ENCODE measurements around the gene SIK3.

SIK3 gene

GRCh38 chr11:117128289-117128688 is 30.1 kb upstream of the SIK3 start:
- Histone ChIP-seq H3K4ac (ENCODE audit: low read depth, low read length) (no peak overlapping the region), H2AK5ac (ENCODE audit: low read length) (no peak overlapping the region), H3K18ac (ENCODE audit: low read length) (no peak overlapping the region), H4K8ac (ENCODE audit: low read depth, low read length) (no peak overlapping the region), H3K27me3 (ENCODE audit: insufficient read depth, low read length, poor library complexity) (no peaks in the 10 kb centered on the region), H2BK5ac (ENCODE audit: low read length) (no peak overlapping the region), H3K79me1 (ENCODE audit: low read length) (no peaks in the 10 kb centered on the region), H2BK120ac (ENCODE audit: low read depth, low read length) (no peak overlapping the region), H3K56ac (ENCODE audit: low read length) (no peak overlapping the region), H3K79me2 (ENCODE audit: control insufficient read depth, insufficient read depth, low read length) (no peaks in the 10 kb centered on the region), H3K36me3 (ENCODE audit: control insufficient read depth, insufficient read depth, low read length) (no peaks in the 10 kb centered on the region), H3K4me1 (ENCODE audit: control insufficient read depth, low read depth, low read length) (no peaks in the 10 kb centered on the region), H3K23ac (ENCODE audit: low read length) (no peak overlapping the region), H3K4me2 (ENCODE audit: low read length) (no peak overlapping the region), H3K27ac (ENCODE audit: low read depth, low read length) (no peak overlapping the region), H3K4me3 (ENCODE audit: low read length) (no peak overlapping the region), H3K9ac (ENCODE audit: low read length) (no peak overlapping the region), H4K5ac (ENCODE audit: low read length) (no peak overlapping the region), H2BK15ac (replicated peaks; ENCODE audit: low read depth) (no peak overlapping the region)
- WGBS (ENCODE audit: extremely low coverage, insufficient coverage, low lambda C conversion rate) = no CpG with 5 or more reads among the region's 4 CpGs
- DNase-seq = peak; percentile 16

- no peak overlapping the region for H3K27ac ChIP-seq (ENCODE audit: low read depth, low read length)
- H3K4me1 ChIP-seq (ENCODE audit: control insufficient read depth, low read depth, low read length) = no peaks in the 10 kb centered on the region
- WGBS (ENCODE audit: extremely low coverage, insufficient coverage, low lambda C conversion rate) = no CpG with 5 or more reads among the region's 6 CpGs
- H3K79me2 ChIP-seq (ENCODE audit: control insufficient read depth, insufficient read depth, low read length) = no peaks in the 10 kb centered on the region
- no peak overlapping the region for H3K56ac ChIP-seq (ENCODE audit: low read length)
- H2BK15ac ChIP-seq (replicated peaks; ENCODE audit: low read depth) = no peak overlapping the region
- no peaks in the 10 kb centered on the region for H3K79me1 ChIP-seq (ENCODE audit: low read length)
- H2BK120ac ChIP-seq (ENCODE audit: low read depth, low read length) = no peak overlapping the region
- no peak overlapping the region for H2AK5ac ChIP-seq (ENCODE audit: low read length)
- no peak overlapping the region for H3K4me3 ChIP-seq (ENCODE audit: low read length)
- H3K36me3 ChIP-seq (ENCODE audit: control insufficient read depth, insufficient read depth, low read length) = no peaks in the 10 kb centered on the region
- H3K4me2 ChIP-seq (ENCODE audit: low read length) = no peak overlapping the region
- H3K9ac ChIP-seq (ENCODE audit: low read length) = no peak overlapping the region
- DNase-seq = no peak
- no peak overlapping the region for H4K8ac ChIP-seq (ENCODE audit: low read depth, low read length)
- H3K18ac ChIP-seq (ENCODE audit: low read length) = no peak overlapping the region
- no peak overlapping the region for H3K23ac ChIP-seq (ENCODE audit: low read length)
- no peaks in the 10 kb centered on the region for H3K27me3 ChIP-seq (ENCODE audit: insufficient read depth, low read length, poor library complexity)
- no peak overlapping the region for H4K5ac ChIP-seq (ENCODE audit: low read length)
- H3K4ac ChIP-seq (ENCODE audit: low read depth, low read length) = no peak overlapping the region
- no peak overlapping the region for H2BK5ac ChIP-seq (ENCODE audit: low read length)
These were observed 29.1 kb upstream of the SIK3 start for GRCh38 chr11:117127171-117127901.

GRCh38 chr11:117126223-117126965 is 28.2 kb upstream of the SIK3 start:
- Histone ChIP-seq H3K9ac (ENCODE audit: low read length) (no peak overlapping the region), H4K5ac (ENCODE audit: low read length) (no peak overlapping the region), H3K27ac (ENCODE audit: low read depth, low read length) (no peak overlapping the region), H3K27me3 (ENCODE audit: insufficient read depth, low read length, poor library complexity) (no peaks in the 10 kb centered on the region), H2BK120ac (ENCODE audit: low read depth, low read length) (no peak overlapping the region), H3K36me3 (ENCODE audit: control insufficient read depth, insufficient read depth, low read length) (no peaks in the 10 kb centered on the region), H2BK15ac (replicated peaks; ENCODE audit: low read depth) (no peak overlapping the region), H3K4me2 (ENCODE audit: low read length) (no peak overlapping the region), H3K56ac (ENCODE audit: low read length) (no peak overlapping the region), H3K79me1 (ENCODE audit: low read length) (no peaks in the 10 kb centered on the region), H3K4me1 (ENCODE audit: control insufficient read depth, low read depth, low read length) (no peaks in the 10 kb centered on the region), H4K8ac (ENCODE audit: low read depth, low read length) (no peak overlapping the region), H2BK5ac (ENCODE audit: low read length) (no peak overlapping the region), H3K79me2 (ENCODE audit: control insufficient read depth, insufficient read depth, low read length) (no peaks in the 10 kb centered on the region), H3K18ac (ENCODE audit: low read length) (no peak overlapping the region), H2AK5ac (ENCODE audit: low read length) (no peak overlapping the region), H3K23ac (ENCODE audit: low read length) (no peak overlapping the region), H3K4me3 (ENCODE audit: low read length) (no peak overlapping the region), H3K4ac (ENCODE audit: low read depth, low read length) (no peak overlapping the region)
- no peak for DNase-seq
- no CpG with 5 or more reads among the region's 7 CpGs for WGBS (ENCODE audit: extremely low coverage, insufficient coverage, low lambda C conversion rate)

GRCh38 chr11:117122556-117122955 is 24.3 kb upstream of the SIK3 start:
- H3K4ac ChIP-seq (ENCODE audit: low read depth, low read length) = no peak overlapping the region
- H2BK15ac ChIP-seq (replicated peaks; ENCODE audit: low read depth) = no peak overlapping the region
- no peak overlapping the region for H4K8ac ChIP-seq (ENCODE audit: low read depth, low read length)
- no CpG with 5 or more reads among the region's 5 CpGs for WGBS (ENCODE audit: extremely low coverage, insufficient coverage, low lambda C conversion rate)
- H2AK5ac ChIP-seq (ENCODE audit: low read length) = no peak overlapping the region
- H3K4me3 ChIP-seq (ENCODE audit: low read length) = no peak overlapping the region
- H3K4me2 ChIP-seq (ENCODE audit: low read length) = no peak overlapping the region
- H3K23ac ChIP-seq (ENCODE audit: low read length) = no peak overlapping the region
- no peak overlapping the region for H3K27ac ChIP-seq (ENCODE audit: low read depth, low read length)
- H3K9ac ChIP-seq (ENCODE audit: low read length) = no peak overlapping the region
- H3K56ac ChIP-seq (ENCODE audit: low read length) = no peak overlapping the region
- H3K4me1 ChIP-seq (ENCODE audit: control insufficient read depth, low read depth, low read length) = no peaks in the 10 kb centered on the region
- H3K27me3 ChIP-seq (ENCODE audit: insufficient read depth, low read length, poor library complexity) = no peaks in the 10 kb centered on the region
- no peak for DNase-seq
- no peak overlapping the region for H2BK120ac ChIP-seq (ENCODE audit: low read depth, low read length)
- no peaks in the 10 kb centered on the region for H3K36me3 ChIP-seq (ENCODE audit: control insufficient read depth, insufficient read depth, low read length)
- no peak overlapping the region for H3K18ac ChIP-seq (ENCODE audit: low read length)
- no peak overlapping the region for H2BK5ac ChIP-seq (ENCODE audit: low read length)
- no peaks in the 10 kb centered on the region for H3K79me2 ChIP-seq (ENCODE audit: control insufficient read depth, insufficient read depth, low read length)
- no peaks in the 10 kb centered on the region for H3K79me1 ChIP-seq (ENCODE audit: low read length)
- no peak overlapping the region for H4K5ac ChIP-seq (ENCODE audit: low read length)

GRCh38 chr11:117121176-117121575 is 22.9 kb upstream of the SIK3 start:
- no peak overlapping the region for H3K4me2 ChIP-seq (ENCODE audit: low read length)
- no peak overlapping the region for H3K18ac ChIP-seq (ENCODE audit: low read length)
- no peak overlapping the region for H3K56ac ChIP-seq (ENCODE audit: low read length)
- no peak overlapping the region for H3K4ac ChIP-seq (ENCODE audit: low read depth, low read length)
- no peaks in the 10 kb centered on the region for H3K79me2 ChIP-seq (ENCODE audit: control insufficient read depth, insufficient read depth, low read length)
- DNase-seq = no peak
- no peak overlapping the region for H2BK120ac ChIP-seq (ENCODE audit: low read depth, low read length)
- H3K4me3 ChIP-seq (ENCODE audit: low read length) = no peak overlapping the region
- no peak overlapping the region for H2BK5ac ChIP-seq (ENCODE audit: low read length)
- no peak overlapping the region for H2AK5ac ChIP-seq (ENCODE audit: low read length)
- H3K27me3 ChIP-seq (ENCODE audit: insufficient read depth, low read length, poor library complexity) = no peaks in the 10 kb centered on the region
- no peak overlapping the region for H3K9ac ChIP-seq (ENCODE audit: low read length)
- H3K4me1 ChIP-seq (ENCODE audit: control insufficient read depth, low read depth, low read length) = no peaks in the 10 kb centered on the region
- H2BK15ac ChIP-seq (replicated peaks; ENCODE audit: low read depth) = no peak overlapping the region
- H4K5ac ChIP-seq (ENCODE audit: low read length) = no peak overlapping the region
- no peaks in the 10 kb centered on the region for H3K79me1 ChIP-seq (ENCODE audit: low read length)
- no peak overlapping the region for H3K27ac ChIP-seq (ENCODE audit: low read depth, low read length)
- no peaks in the 10 kb centered on the region for H3K36me3 ChIP-seq (ENCODE audit: control insufficient read depth, insufficient read depth, low read length)
- H4K8ac ChIP-seq (ENCODE audit: low read depth, low read length) = no peak overlapping the region
- H3K23ac ChIP-seq (ENCODE audit: low read length) = no peak overlapping the region

GRCh38 chr11:117117681-117118080 is 19.5 kb upstream of the SIK3 start:
- no peak overlapping the region for H3K4me2 ChIP-seq (ENCODE audit: low read length)

More at GRCh38 chr11:117117681-117118080, 19.5 kb upstream of the SIK3 start:
- Histone ChIP-seq H3K9ac (ENCODE audit: low read length) (no peak overlapping the region), H3K56ac (ENCODE audit: low read length) (no peak overlapping the region), H2BK120ac (ENCODE audit: low read depth, low read length) (no peak overlapping the region), H4K8ac (ENCODE audit: low read depth, low read length) (no peak overlapping the region), H3K18ac (ENCODE audit: low read length) (no peak overlapping the region), H3K79me2 (ENCODE audit: control insufficient read depth, insufficient read depth, low read length) (no peaks in the 10 kb centered on the region), H3K4me3 (ENCODE audit: low read length) (no peak overlapping the region), H3K4me1 (ENCODE audit: control insufficient read depth, low read depth, low read length) (no peaks in the 10 kb centered on the region), H3K27ac (ENCODE audit: low read depth, low read length) (no peak overlapping the region), H3K79me1 (ENCODE audit: low read length) (no peaks in the 10 kb centered on the region), H2AK5ac (ENCODE audit: low read length) (no peak overlapping the region), H3K36me3 (ENCODE audit: control insufficient read depth, insufficient read depth, low read length) (no peaks in the 10 kb centered on the region), H3K4ac (ENCODE audit: low read depth, low read length) (no peak overlapping the region), H2BK15ac (replicated peaks; ENCODE audit: low read depth) (no peak overlapping the region), H3K27me3 (ENCODE audit: insufficient read depth, low read length, poor library complexity) (no peaks in the 10 kb centered on the region), H3K23ac (ENCODE audit: low read length) (no peak overlapping the region), H2BK5ac (ENCODE audit: low read length) (no peak overlapping the region), H4K5ac (ENCODE audit: low read length) (no peak overlapping the region)
- DNase-seq = no peak

Measured in mesendoderm (in vitro differentiated cells).